HG03280 (cell line): Measurements from ENCODE around the gene DBT.
"Not testable (repeated sequence)": the region's sequence is repeated elsewhere in the genome, so short reads cannot be mapped to it uniquely, and the experiment has no call there.

Source experiments
- ATAC-seq: cut with Tn5 transposase; IDR thresholded peaks from one replicate; pipeline ENCODE4 v1.9.1; 2021; ENCODE audit warnings: mild to moderate bottlenecking, moderate library complexity; ENCODE audit not compliant: unreplicated experiment

The DBT gene

DNA sequence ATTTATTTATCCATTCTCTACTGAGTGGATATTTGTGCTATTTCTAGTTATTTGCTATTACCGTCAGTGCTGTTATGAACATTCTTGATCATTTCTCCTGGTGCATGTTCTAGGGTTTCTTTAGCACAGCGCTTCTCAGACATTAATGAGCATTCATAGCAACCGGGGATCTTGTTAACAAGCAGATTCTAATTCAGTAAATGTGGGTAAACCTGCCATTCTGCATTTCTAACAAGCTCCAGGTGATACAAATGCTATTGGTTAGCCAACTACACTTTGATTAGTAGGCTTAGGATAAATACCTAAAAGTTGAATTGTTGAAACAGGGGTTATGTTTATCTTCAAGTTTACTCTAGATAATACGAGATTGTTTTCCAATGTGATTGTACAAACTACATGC, 3.3 kb upstream of the DBT start:
- no peak for ATAC-seq

- ATAC-seq: no peak
Measured at GRCh38 chr1:100250807-100251206, 1.2 kb upstream of the DBT start.

GRCh38 chr1:100250264-100250663, 630 bp upstream of the DBT start:
- ATAC-seq: no peak

GRCh38 chr1:100249155-100249536, 488 bp downstream of the DBT start:
- no peak for ATAC-seq

GRCh38 chr1:100246738-100247137, 2.9 kb downstream of the DBT start:
- no peak for ATAC-seq

DNA sequence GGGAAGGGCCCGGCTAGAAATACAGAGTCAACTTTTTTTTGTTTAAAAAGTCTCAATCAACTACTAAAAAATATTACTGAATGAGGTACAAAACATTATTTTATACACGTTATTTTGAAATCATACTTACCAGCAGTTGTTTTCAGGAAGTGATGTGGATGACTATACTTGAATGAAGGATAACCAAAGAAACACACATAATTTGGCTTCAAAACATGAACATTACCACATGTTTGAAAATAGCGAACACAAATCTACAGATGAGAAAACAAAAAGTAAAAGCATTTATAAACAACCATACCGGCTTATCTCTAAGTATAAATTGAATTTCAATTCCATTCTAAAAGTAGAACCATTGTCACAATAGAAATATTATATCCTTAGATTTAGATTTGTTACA, 9.0 kb downstream of the DBT start:
- no peak for ATAC-seq

GRCh38 chr1:100239961-100240360, 9.7 kb downstream of the DBT start:
- ATAC-seq: no peak

GRCh38 chr1:100237091-100237490, 12.5 kb downstream of the DBT start:
- no peak for ATAC-seq

DNA sequence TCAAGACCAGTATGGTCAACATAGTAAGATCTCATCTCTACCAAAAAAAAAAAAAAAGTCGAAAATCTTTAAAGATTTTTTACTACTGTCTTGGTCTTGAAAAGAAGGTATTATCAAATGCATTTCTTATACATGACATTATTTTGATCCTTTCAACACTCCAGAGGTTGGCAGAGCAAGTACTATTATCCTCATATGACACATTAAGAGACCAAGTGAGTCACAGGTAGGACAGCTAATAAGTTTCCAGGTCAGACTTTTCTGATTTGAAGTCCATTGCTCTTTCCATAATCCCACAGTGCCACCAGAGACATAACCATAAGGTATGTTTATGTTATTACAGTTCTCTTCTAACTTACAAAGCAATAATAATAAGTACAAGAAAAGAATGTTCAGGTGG, 15.2 kb downstream of the DBT start:
- no peak for ATAC-seq

- not testable (repeated sequence) for ATAC-seq
Measured at GRCh38 chr1:100233566-100233965, 16.1 kb downstream of the DBT start.

GRCh38 chr1:100232156-100232555, 17.5 kb downstream of the DBT start:
- ATAC-seq: no peak

DNA sequence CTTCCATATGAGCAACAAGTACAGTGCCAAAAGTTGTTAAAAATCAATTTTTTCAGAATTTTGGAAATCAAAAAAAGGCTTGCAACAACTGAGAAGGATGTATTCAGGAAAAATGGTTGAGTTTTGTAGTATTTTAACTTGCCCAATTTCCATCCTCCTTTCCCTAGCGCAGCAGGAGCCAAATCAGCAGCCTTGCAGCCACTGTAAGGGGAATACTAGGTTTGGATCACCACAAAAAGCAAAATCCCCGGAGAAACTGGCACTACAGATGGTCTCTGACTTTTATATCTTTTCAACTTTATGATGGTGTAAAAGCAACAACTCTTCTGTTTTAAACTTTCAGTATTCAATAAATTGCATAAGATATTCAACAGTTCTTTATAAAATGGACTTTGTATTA, 17.9 kb downstream of the DBT start:
- ATAC-seq: no peak

DNA sequence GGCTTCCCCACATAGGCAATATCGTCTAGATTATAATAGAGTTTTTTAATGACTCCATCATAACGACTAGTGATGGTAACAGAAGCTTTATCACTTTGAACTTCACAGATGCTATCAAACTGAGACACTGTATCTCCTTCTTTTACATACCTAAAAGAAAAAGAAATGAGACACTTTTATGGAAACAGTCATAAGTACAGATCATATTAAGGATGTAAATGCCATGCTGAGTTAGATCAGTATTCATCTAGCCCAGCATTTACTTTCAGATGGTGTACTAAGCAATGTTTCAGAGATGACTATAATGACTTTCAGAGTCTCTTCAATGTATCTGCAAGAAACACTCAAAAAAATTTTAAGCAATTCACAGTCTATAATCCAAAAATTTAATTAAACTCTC, 18.9 kb downstream of the DBT start:
- ATAC-seq: no peak

DNA sequence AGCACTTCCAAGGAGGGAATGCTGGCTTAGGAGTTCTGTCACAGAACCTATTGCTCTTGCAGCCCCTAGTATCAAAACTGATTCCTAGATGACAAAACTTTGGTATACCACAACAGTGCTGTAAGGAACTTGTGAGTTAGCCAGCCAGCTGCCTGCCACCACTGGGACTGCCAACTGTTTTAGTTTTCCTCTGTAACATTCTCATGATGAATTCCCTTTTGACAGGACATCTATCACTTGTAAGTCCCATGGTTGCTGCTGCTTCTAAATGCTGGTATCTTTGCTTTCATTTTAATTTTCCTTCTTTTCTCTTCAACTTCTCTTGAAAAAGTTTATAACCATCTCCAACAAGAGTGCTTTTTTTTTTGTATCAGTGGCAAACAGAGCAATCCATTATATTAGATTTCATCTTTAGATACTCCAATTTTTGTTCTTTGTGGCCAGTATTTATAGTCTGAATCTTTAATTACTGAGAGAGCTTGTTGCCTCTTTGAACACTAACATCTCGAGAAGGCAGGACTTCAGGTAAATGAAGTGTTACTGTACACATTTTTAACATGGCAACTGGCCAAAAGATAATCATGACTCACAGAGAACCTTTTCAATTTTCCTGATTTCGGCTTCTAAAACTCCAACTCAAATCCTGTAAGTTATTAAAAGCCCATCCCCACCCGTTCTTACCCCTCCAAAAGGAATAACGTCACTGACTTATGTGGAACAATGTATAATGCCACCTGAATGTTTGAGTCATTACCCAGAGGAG, 19.8 kb downstream of the DBT start:
- ATAC-seq: no peak

DNA sequence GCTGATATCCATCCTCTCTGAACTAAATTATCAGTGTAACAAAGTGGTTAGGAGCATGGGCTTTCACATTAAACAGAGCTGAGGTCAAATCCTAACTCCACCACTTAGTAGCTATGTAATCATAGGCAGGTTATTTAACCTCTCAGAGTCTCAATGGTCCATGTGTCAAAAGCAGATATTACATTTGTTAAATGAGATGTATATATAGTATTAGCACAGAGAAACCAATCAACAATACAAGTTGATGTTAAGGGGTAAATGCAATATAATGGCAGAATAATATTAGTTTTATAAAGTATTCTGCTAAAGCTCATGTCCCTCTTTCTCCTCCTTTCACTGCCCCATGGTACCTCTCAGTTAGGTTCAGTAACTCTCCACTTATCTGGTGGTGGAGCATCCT, 27.2 kb downstream of the DBT start:
- ATAC-seq: no peak

DNA sequence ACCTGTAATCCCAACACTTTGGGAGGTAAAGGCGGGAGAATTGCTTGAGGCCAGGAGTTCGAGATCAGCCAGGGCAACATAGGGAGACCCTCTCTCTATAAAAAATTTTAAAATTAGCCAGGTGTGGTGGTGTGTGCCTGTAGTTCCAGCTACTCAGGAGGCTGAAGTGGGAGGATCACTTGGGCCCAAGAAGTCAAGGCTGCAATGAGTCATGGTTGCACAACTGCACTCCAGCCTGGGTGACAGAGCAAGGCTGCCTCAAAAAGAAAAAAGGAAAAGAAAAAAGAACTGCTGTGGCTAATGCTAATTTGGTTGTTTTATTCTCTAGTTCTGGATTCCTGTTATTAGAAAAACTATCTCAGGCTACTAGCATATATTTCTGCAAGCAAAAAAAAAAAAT, 29.8 kb downstream of the DBT start:
- ATAC-seq: no peak

- ATAC-seq: no peak
Measured at GRCh38 chr1:100219457-100219856, 30.2 kb downstream of the DBT start.

GRCh38 chr1:100217834-100218233, 31.8 kb downstream of the DBT start:
- ATAC-seq: no peak

- ATAC-seq: no peak
Measured at GRCh38 chr1:100215101-100215500, 34.5 kb downstream of the DBT start.

DNA sequence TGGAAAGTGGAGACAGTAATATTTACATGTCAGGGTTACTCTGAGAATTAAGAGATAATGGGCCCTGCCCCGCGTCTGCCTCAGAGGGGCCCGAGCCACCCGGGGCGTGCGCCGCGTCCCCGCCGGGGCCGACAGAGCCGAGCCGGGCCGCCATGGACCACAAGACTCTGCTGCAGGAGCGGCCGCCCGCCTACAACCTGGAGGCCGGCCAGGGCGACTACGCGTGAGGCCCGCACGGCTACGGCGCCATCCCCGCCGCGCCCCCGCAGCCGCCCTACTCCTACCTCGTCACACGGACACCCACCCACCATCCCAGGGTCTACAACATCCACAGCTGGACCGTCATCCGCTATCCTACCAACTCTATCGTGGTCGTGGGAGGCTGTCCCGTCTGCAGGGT, 36.5 kb downstream of the DBT start:
- no peak for ATAC-seq

DNA sequence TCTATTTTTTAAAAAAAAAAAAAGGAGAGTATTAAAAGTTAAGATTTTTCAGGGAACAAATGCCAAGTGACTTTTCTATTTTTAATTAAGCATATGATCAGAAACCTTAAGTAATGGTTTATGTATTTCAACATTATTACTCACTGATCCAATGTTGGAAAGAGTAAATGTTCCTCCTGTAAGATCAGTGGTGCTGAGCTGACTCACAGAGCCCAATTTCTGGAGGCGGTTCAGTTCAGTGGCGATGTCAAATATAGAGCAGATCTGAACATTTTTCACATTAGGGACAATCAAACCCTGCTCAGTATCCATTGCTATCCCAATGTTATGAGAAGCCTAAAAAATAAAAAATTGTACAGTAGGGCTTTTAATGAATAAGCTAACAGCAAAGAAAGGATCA, 43.3 kb downstream of the DBT start:
- no peak for ATAC-seq

DNA sequence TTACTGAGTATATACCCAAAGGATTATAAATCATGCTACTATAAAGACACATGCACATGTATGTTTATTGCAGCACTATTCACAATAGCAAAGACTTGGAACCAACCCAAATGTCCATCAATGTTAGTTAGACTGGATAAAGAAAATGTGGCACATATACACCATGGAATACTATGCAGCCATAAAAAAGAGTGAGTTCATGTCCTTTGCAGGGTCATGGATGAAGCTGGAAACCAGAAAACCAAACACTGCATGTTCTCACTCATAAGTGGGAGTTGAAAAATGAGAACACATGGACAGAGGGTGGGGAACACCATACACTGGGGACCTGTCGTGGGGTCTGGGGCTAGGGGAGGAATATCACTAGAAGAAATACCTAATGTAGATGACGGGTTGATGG, 44.0 kb downstream of the DBT start:
- ATAC-seq: not testable (repeated sequence)

DNA sequence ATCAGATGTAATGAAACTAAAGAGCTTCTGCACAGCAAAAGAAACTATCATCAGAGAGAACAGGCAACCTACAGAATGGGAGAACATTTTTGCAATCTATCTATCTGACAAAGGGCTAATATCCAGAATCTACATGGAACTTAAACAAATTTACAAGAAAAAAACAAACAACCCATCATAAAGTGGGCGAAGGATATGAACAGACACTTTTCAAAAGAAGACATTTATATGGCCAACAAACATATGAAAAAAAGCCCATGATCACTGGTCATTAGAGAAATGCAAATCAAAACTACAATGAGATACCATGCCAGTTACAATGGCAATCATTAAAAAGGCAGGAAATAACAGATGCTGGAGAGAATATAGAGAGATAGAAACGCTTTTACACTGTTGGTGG, 44.5 kb downstream of the DBT start:
- ATAC-seq: not testable (repeated sequence)
